ENCODE measurements around the gene VCX. TPM values are rescaled to one million over a fixed set of nuclear protein-coding genes. Genes with fewer than 3 reads are reported as not detected.

The VCX gene
- total RNA-seq, 4 donors from 2014 or later, result not detected

Other genes starting within 250 kb of the VCX start
- 10 to 100 TPM in 3 of 4 donors, 1 to 10 TPM in 1; 4.8 to 31.6 (median 18.6) TPM for gene PNPLA4, start 84.2 kb downstream of the VCX start, total RNA-seq